A673 (cell line): ENCODE results near the gene PLK1.

ENCODE experiments used
- CTCF ChIP-seq: fragments of 300-800, 200-600 bp; sonication (generic); conservative IDR thresholded peaks from 2 replicates; pipeline ENCODE4 v1.5.1; 2017; ENCODE audit warnings: low read depth, mild to moderate bottlenecking, antibody characterized with exemption, low read length, moderate library complexity, mixed read lengths
- EZH2 ChIP-seq: fragments of 200-600 bp; sonication (generic); IDR thresholded peaks from 2 replicates; pipeline ENCODE4 v1.6.1; 2017; ENCODE audit warnings: borderline replicate concordance, low read depth, mild to moderate bottlenecking, mixed read lengths, antibody characterized with exemption, low read length; ENCODE audit not compliant: poor library complexity, severe bottlenecking

- TF ChIP-seq CTCF (peak; percentile 14), EZH2 (no peak)
Measured at GRCh38 chr16:23728112-23728477, 49.4 kb downstream of the PLK1 start.
